Measurements from ENCODE around the gene EXD1. TPM values are rescaled to one million over a fixed set of nuclear protein-coding genes. Genes with fewer than 3 reads are reported as not detected.
"Not testable (repeated sequence)": the region's sequence is repeated elsewhere in the genome, so short reads cannot be mapped to it uniquely, and the experiment has no call there.

Gene EXD1
- total RNA-seq, 4 donors from 2014 or later = not detected

- DNase-seq (peak in 1 of 2 donors; percentile 22), ATAC-seq (peak; percentile 63 to 84)
- Histone ChIP-seq H3K4me1 (peaks cover 24 to 27% of the 10 kb centered on the region in 2 donors), H3K4me3 (no peak overlapping the region), H3K36me3 (peaks cover 0 to 55% of the 10 kb centered on the region in 2 donors), H3K9me3 (no peaks in the 10 kb centered on the region), H3K27ac (peak overlapping the region; percentile 45 to 54 (median 51)), H3K27me3 (no peaks in the 10 kb centered on the region)
- TF ChIP-seq POLR2A (IDR thresholded peaks at IDR 0.05) (no peak), CTCF (IDR thresholded peaks at IDR 0.05 in 4 of 5, conservative IDR thresholded peaks at IDR 0.05 in 1 of 5) (no peak)
- intact Hi-C loops (cut with DNase I; ENCODE audit: low total_unique reads) (no loop called here), in situ Hi-C loops (cut with MboI; ENCODE audit: low sequenced_read_pairs in 4 of 4) (no loop called here)
Observed at GRCh38 chr15:41263891-41264351, 33.4 kb upstream of the EXD1 start.

GRCh38 chr15:41262571-41262970 lies 32.0 kb upstream of the EXD1 start:
- no peak overlapping the region for H3K27ac ChIP-seq
- peaks cover 32% of the 10 kb centered on the region in 2 donors for H3K4me1 ChIP-seq
- H3K4me3 ChIP-seq = no peak overlapping the region
- H3K9me3 ChIP-seq = no peaks in the 10 kb centered on the region
- intact Hi-C loops (cut with DNase I; ENCODE audit: low total_unique reads) = no loop called here
- H3K36me3 ChIP-seq = peaks cover 0 to 53% of the 10 kb centered on the region in 2 donors
- ATAC-seq (no peak), DNase-seq (no peak)
- TF ChIP-seq POLR2A (IDR thresholded peaks at IDR 0.05) (no peak), CTCF (IDR thresholded peaks at IDR 0.05 in 4 of 5, conservative IDR thresholded peaks at IDR 0.05 in 1 of 5) (no peak)
- in situ Hi-C loops (cut with MboI; ENCODE audit: low sequenced_read_pairs in 4 of 4) = no loop called here
- no peaks in the 10 kb centered on the region for H3K27me3 ChIP-seq

- Histone ChIP-seq H3K36me3 (peaks cover 0 to 37% of the 10 kb centered on the region in 2 donors), H3K4me1 (peaks cover 32% of the 10 kb centered on the region in 2 donors)
- H3K27me3 ChIP-seq; H3K4me3 ChIP-seq; DNase-seq; in situ Hi-C loops (cut with MboI; ENCODE audit: low sequenced_read_pairs in 4 of 4); intact Hi-C loops (cut with DNase I; ENCODE audit: low total_unique reads); H3K27ac ChIP-seq; H3K9me3 ChIP-seq; ATAC-seq: not testable (repeated sequence)
Observed at GRCh38 chr15:41260924-41261323, 30.4 kb upstream of the EXD1 start.

- peaks cover 3 to 32% of the 10 kb centered on the region in 2 donors for H3K36me3 ChIP-seq
- H3K27me3 ChIP-seq = no peaks in the 10 kb centered on the region
- H3K4me3 ChIP-seq = no peak overlapping the region
- no peaks in the 10 kb centered on the region for H3K9me3 ChIP-seq
- no peak for TF ChIP-seq CTCF (IDR thresholded peaks at IDR 0.05 in 4 of 5, conservative IDR thresholded peaks at IDR 0.05 in 1 of 5)
- no peak for TF ChIP-seq POLR2A (IDR thresholded peaks at IDR 0.05)
- peaks cover 31 to 32% of the 10 kb centered on the region in 2 donors for H3K4me1 ChIP-seq
- in situ Hi-C loops (cut with MboI; ENCODE audit: low sequenced_read_pairs in 4 of 4) (no loop called here), intact Hi-C loops (cut with DNase I; ENCODE audit: low total_unique reads) (no loop called here)
- no peak for ATAC-seq
- DNase-seq = no peak
- H3K27ac ChIP-seq = peak overlapping the region; percentile 63 to 70 (median 68)
Observed at GRCh38 chr15:41259546-41260189, 29.1 kb upstream of the EXD1 start.

GRCh38 chr15:41258750-41259471 lies 28.4 kb upstream of the EXD1 start:
- intact Hi-C loops (cut with DNase I; ENCODE audit: low total_unique reads) (no loop called here), in situ Hi-C loops (cut with MboI; ENCODE audit: low sequenced_read_pairs in 4 of 4) (no loop called here)
- TF ChIP-seq POLR2A (IDR thresholded peaks at IDR 0.05) (no peak), CTCF (IDR thresholded peaks at IDR 0.05 in 4 of 5, conservative IDR thresholded peaks at IDR 0.05 in 1 of 5) (no peak)
- Histone ChIP-seq H3K27me3 (no peaks in the 10 kb centered on the region), H3K4me3 (no peak overlapping the region), H3K4me1 (peaks cover 25 to 26% of the 10 kb centered on the region in 2 donors), H3K36me3 (peaks cover 5 to 33% of the 10 kb centered on the region in 2 donors), H3K27ac (peak overlapping the region; percentile 63 to 70 (median 68)), H3K9me3 (no peaks in the 10 kb centered on the region)
- DNase-seq (no peak), ATAC-seq (peak; percentile 90 to 93)
